PC-3 (cell line): Measurements from ENCODE around the gene GCG.

Experiments
- EZH2 ChIP-seq: fragments of 300-600 bp; sonication (generic); IDR thresholded peaks from one replicate; pipeline ENCODE4 v1.6.1; 2017; ENCODE audit warnings: antibody characterized with exemption, mild to moderate bottlenecking, low read length; ENCODE audit not compliant: unreplicated experiment
- EZH2phosphoT487 ChIP-seq: fragments of 300-600 bp; sonication (generic); IDR thresholded peaks from 2 replicates; pipeline ENCODE4 v1.6.1; 2018; ENCODE audit warnings: mild to moderate bottlenecking, antibody characterized with exemption, low read length, borderline replicate concordance
- TF ChIP-seq, protein P1 (sequence below): fragments of 300-600 bp; sonication (generic); conservative IDR thresholded peaks from 2 replicates; pipeline ENCODE4 v1.5.1; 2017; ENCODE audit warnings: antibody characterized with exemption, low read depth, mild to moderate bottlenecking, low read length

DNA sequence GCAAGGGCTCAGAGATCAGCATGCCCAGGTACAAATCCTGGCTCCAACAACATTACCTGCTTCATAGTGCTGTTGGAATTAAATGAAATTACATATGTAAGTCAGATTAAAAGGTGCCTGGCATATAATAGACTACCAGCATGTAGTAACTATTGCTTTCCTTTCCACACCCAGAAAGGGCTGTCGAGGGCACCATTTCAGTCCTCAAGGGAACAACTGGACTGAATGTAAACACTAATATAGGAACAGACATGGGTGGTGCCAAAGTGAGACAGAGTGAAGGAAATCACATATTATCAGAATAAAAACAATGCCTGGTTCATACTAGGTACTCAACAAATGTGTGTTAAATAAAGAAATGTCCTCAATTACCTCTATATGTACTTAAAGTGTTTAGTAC, 47.9 kb upstream of the GCG start:
- TF ChIP-seq, protein P1, sequence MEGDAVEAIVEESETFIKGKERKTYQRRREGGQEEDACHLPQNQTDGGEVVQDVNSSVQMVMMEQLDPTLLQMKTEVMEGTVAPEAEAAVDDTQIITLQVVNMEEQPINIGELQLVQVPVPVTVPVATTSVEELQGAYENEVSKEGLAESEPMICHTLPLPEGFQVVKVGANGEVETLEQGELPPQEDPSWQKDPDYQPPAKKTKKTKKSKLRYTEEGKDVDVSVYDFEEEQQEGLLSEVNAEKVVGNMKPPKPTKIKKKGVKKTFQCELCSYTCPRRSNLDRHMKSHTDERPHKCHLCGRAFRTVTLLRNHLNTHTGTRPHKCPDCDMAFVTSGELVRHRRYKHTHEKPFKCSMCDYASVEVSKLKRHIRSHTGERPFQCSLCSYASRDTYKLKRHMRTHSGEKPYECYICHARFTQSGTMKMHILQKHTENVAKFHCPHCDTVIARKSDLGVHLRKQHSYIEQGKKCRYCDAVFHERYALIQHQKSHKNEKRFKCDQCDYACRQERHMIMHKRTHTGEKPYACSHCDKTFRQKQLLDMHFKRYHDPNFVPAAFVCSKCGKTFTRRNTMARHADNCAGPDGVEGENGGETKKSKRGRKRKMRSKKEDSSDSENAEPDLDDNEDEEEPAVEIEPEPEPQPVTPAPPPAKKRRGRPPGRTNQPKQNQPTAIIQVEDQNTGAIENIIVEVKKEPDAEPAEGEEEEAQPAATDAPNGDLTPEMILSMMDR = no peak
- TF ChIP-seq EZH2 = no peak
- TF ChIP-seq EZH2phosphoT487 = no peak
